ENCODE results near the gene PALMD.

- TF ChIP-seq CTCF (IDR thresholded peaks at IDR 0.05), result no peak
- TF ChIP-seq JUNB (IDR thresholded peaks at IDR 0.05), result no peak
- TF ChIP-seq JUN (IDR thresholded peaks at IDR 0.05), result no peak
- no peak for TF ChIP-seq POLR2A (IDR thresholded peaks at IDR 0.05; ENCODE audit: low read length)
- TF ChIP-seq REST (IDR thresholded peaks at IDR 0.05), result no peak
These were observed 4.4 kb upstream of the PALMD start for GRCh38 chr1:99641558-99641957.

Measured in A549 (cell line).